ENCODE results near the gene NUP93. TPM values are rescaled to one million over a fixed set of nuclear protein-coding genes. Genes with fewer than 3 reads are reported as not detected.
A peak's percentile ranks its signal among the peaks of the same experiment; 100 is the strongest.

NUP93 gene
- total and polyA plus RNA-seq, 11 donors: 21.8 to 49.0 (median 27.8) TPM

- Histone ChIP-seq H3K27ac (no peak overlapping the region), H3K9me3 (peaks cover 0 to 7% (median 0%) of the 10 kb centered on the region in 12 donors), H3K4me1 (peaks cover 0 to 7% (median 1%) of the 10 kb centered on the region in 12 donors), H3K36me3 (no peaks in the 10 kb centered on the region), H3K4me3 (no peak overlapping the region), H3K27me3 (no peaks in the 10 kb centered on the region)
- 93 to 97% (median 96%) methylated on average over 1 of the region's 1 CpG for WGBS, 4 donors
- ATAC-seq (no peak), DNase-seq (no peak)
- intact Hi-C loops (cut with DNase I): loop anchor here (2.0 to 5.0 kb wide), 8 partner anchors 18 to 188 kb away; partner anchors contain the start of genes MT1G (in 1 of the 10), MT1H (in 1 of the 10), MT1X (in 1 of the 10) and MT2A (in 1 of the 10)
- no peak for TF ChIP-seq CTCF (IDR thresholded peaks at IDR 0.05)
- TF ChIP-seq POLR2A (IDR thresholded peaks at IDR 0.05): no peak
These were observed 29.3 kb upstream of the NUP93 start for GRCh38 chr16:56700631-56701030.

DNA sequence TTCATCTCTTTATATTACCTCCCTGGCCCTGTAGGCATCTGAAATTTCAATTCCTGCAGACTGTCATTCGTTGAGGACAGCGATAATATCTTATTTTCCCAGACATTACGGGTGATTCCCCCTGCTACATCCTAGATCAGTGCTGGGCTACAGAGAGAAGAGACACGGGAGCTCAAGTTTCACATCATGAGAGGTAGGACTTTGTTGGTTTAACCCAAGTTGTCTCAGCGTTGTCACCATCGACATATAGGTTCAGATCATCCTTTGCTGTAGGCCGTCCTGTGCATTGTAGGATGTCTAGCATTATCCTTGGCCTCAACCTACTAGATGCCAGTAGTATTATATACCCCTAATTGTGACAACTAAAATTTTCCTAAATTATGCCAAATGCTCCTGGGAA lies 28.4 kb upstream of the NUP93 start:
- DNase-seq: no peak
- Histone ChIP-seq H3K4me1 (peaks cover 0 to 7% (median 1%) of the 10 kb centered on the region in 12 donors), H3K4me3 (no peak overlapping the region), H3K27ac (no peak overlapping the region), H3K36me3 (no peaks in the 10 kb centered on the region), H3K9me3 (peaks cover 0 to 7% (median 0%) of the 10 kb centered on the region in 12 donors), H3K27me3 (no peaks in the 10 kb centered on the region)
- 83 to 92% (median 88%) methylated on average over 7 of the region's 7 CpGs for WGBS, 4 donors
- TF ChIP-seq POLR2A (IDR thresholded peaks at IDR 0.05): no peak
- no peak for TF ChIP-seq CTCF (IDR thresholded peaks at IDR 0.05)
- no peak for ATAC-seq
- intact Hi-C loops (cut with DNase I): loop anchor here (2.0 to 5.0 kb wide), 8 partner anchors 19 to 189 kb away; partner anchors contain the start of genes MT1G (in 1 of the 10), MT1H (in 1 of the 10), MT1X (in 1 of the 10) and MT2A (in 1 of the 10)

- Histone ChIP-seq H3K4me3 (no peak overlapping the region), H3K4me1 (peaks cover 0 to 7% (median 1%) of the 10 kb centered on the region in 12 donors), H3K27me3 (no peaks in the 10 kb centered on the region), H3K27ac (no peak overlapping the region), H3K36me3 (no peaks in the 10 kb centered on the region), H3K9me3 (no peaks in the 10 kb centered on the region)
- intact Hi-C loops (cut with DNase I): loop anchor here (1.0 to 5.0 kb wide), 15 partner anchors 28 to 191 kb away; partner anchors contain the start of genes MT1G (in 1 of the 10), MT1H (in 1 of the 10) and MT2A (in 1 of the 10)
- WGBS, 4 donors: 75 to 85% (median 81%) methylated on average over 5 of the region's 5 CpGs
- ATAC-seq: no peak
- DNase-seq: no peak
- TF ChIP-seq POLR2A (IDR thresholded peaks at IDR 0.05): no peak
- no peak for TF ChIP-seq CTCF (IDR thresholded peaks at IDR 0.05)
These were observed 27.1 kb upstream of the NUP93 start for GRCh38 chr16:56702836-56703235.

GRCh38 chr16:56708525-56709442 lies 21.1 kb upstream of the NUP93 start:
- WGBS, 4 donors: 62 to 73% (median 65%) methylated on average over 12 to 13 of the region's 13 CpGs
- H3K4me1 ChIP-seq: no peaks in the 10 kb centered on the region
- no peaks in the 10 kb centered on the region for H3K36me3 ChIP-seq
- no peaks in the 10 kb centered on the region for H3K9me3 ChIP-seq
- no peak for ATAC-seq
- intact Hi-C loops (cut with DNase I): no loop called here
- H3K27me3 ChIP-seq: no peaks in the 10 kb centered on the region
- H3K27ac ChIP-seq: peak overlapping the region in 1 of 12 donors; percentile 10
- TF ChIP-seq CTCF (IDR thresholded peaks at IDR 0.05) (no peak), POLR2A (IDR thresholded peaks at IDR 0.05) (no peak)
- DNase-seq: no peak
- H3K4me3 ChIP-seq: peak overlapping the region in 1 of 12 donors; percentile 23
